Liver (tissue), 9 donors: Measurements from ENCODE around the gene CCDC192. TPM values are rescaled to one million over a fixed set of nuclear protein-coding genes. Genes with fewer than 3 reads are reported as not detected.

Source experiments
- DNase-seq: peaks from one replicate; pipeline ENCODE4 v3.0.0-alpha.2; 2017; ENCODE audit warnings: low spot score
- H3K27ac ChIP-seq, 2 donors: one replicate each; pipeline ENCODE4 v1.7.0; 2013; ENCODE audit warnings: inconsistent platforms in 2 of 2, low read length in 2 of 2, control low read depth in 1 of 2, low read depth in 1 of 2, mild to moderate bottlenecking in 1 of 2
- H3K27me3 ChIP-seq, 4 donors: one replicate each; pipeline versions ENCODE4 v1.6.1 to v1.7.0; 2013; ENCODE audit warnings: low read length in 3 of 4, inconsistent platforms in 1 of 4, mild to moderate bottlenecking in 1 of 4, moderate library complexity in 1 of 4; ENCODE audit not compliant: control insufficient read depth in 4 of 4, insufficient read depth in 4 of 4
- H3K36me3 ChIP-seq, 4 donors: one replicate each; pipeline versions ENCODE4 v1.6.1 to v1.7.0; 2013; ENCODE audit warnings: low read length in 3 of 4, mild to moderate bottlenecking in 3 of 4, low read depth in 1 of 4, moderate library complexity in 1 of 4; ENCODE audit not compliant: control insufficient read depth in 4 of 4, insufficient read depth in 3 of 4
- H3K4me1 ChIP-seq, 4 donors: one replicate each; pipeline versions ENCODE4 v1.6.1 to v1.7.0; 2013; ENCODE audit warnings: low read length in 3 of 4, mild to moderate bottlenecking in 3 of 4, moderate library complexity in 1 of 4; ENCODE audit not compliant: control insufficient read depth in 4 of 4, insufficient read depth in 4 of 4
- H3K4me3 ChIP-seq, 3 donors: one replicate each; pipeline versions ENCODE4 v1.6.1 to v1.7.0; 2013; ENCODE audit warnings: low read length in 3 of 3, control low read depth in 1 of 3, low read depth in 1 of 3, mild to moderate bottlenecking in 1 of 3
- H3K9ac ChIP-seq, 2 donors: one replicate each; pipeline ENCODE4 v1.7.0; 2013; ENCODE audit warnings: low read length in 2 of 2, mild to moderate bottlenecking in 2 of 2, moderate library complexity in 2 of 2, control low read depth in 1 of 2, low read depth in 1 of 2
- H3K9me3 ChIP-seq, 4 donors: one replicate each; pipeline versions ENCODE4 v1.6.1 to v1.7.0; 2013; ENCODE audit warnings: low read length in 3 of 4; ENCODE audit not compliant: control insufficient read depth in 4 of 4
- EGR1 ChIP-seq, 2 donors: IDR thresholded peaks; 2 replicates each; pipeline ENCODE4 v1.6.1; 2016 to 2018; ENCODE audit warnings: antibody characterized with exemption in 2 of 2, low read depth in 2 of 2
- FOXA1 ChIP-seq: IDR thresholded peaks from 2 replicates; pipeline ENCODE4 v1.6.1; 2016; ENCODE audit warnings: antibody characterized with exemption
- FOXA2 ChIP-seq: IDR thresholded peaks from 2 replicates; pipeline ENCODE4 v1.6.1; 2016; ENCODE audit warnings: antibody characterized with exemption
- GABPA ChIP-seq, 2 donors: IDR thresholded peaks in 1 of 2; conservative IDR thresholded peaks in 1 of 2; 2 replicates each; pipeline ENCODE4 v1.6.1; 2016; ENCODE audit warnings: antibody characterized with exemption in 2 of 2, mild to moderate bottlenecking in 1 of 2, moderate library complexity in 1 of 2
- HNF4A ChIP-seq, 2 donors: conservative IDR thresholded peaks; 2 replicates each; pipeline ENCODE4 v1.6.1; 2016; ENCODE audit warnings: antibody characterized with exemption in 2 of 2, mild to moderate bottlenecking in 2 of 2
- HNF4G ChIP-seq: IDR thresholded peaks from 2 replicates; pipeline ENCODE4 v1.6.1; 2016; ENCODE audit warnings: antibody characterized with exemption
- NR2F2 ChIP-seq: IDR thresholded peaks from 2 replicates; pipeline ENCODE4 v1.6.1; 2016; ENCODE audit warnings: antibody characterized with exemption
- RAD21 ChIP-seq, 2 donors: IDR thresholded peaks; 2 replicates each; pipeline ENCODE4 v1.6.1; 2016; ENCODE audit warnings: antibody characterized with exemption in 2 of 2, mild to moderate bottlenecking in 2 of 2
- RXRA ChIP-seq, 2 donors: IDR thresholded peaks; 2 replicates each; pipeline ENCODE4 v1.6.1; 2017 to 2018; ENCODE audit warnings: antibody characterized with exemption in 2 of 2, mild to moderate bottlenecking in 1 of 2
- SP1 ChIP-seq: IDR thresholded peaks from 2 replicates; pipeline ENCODE4 v1.6.1; 2018; ENCODE audit warnings: antibody characterized with exemption, mild to moderate bottlenecking
- TAF1 ChIP-seq: conservative IDR thresholded peaks from 2 replicates; pipeline ENCODE4 v1.6.1; 2016; ENCODE audit warnings: antibody characterized with exemption, mild to moderate bottlenecking
- YY1 ChIP-seq: IDR thresholded peaks from 2 replicates; pipeline ENCODE4 v1.6.1; 2016; ENCODE audit warnings: antibody characterized with exemption, mild to moderate bottlenecking
- WGBS: extraction: QIAGEN DNeasy Blood & Tissue Kit; methylation state at CpG from one replicate; pipeline ENCODE4 v1.1.7; 2013; 5-methylcytosine and 5-hydroxymethylcytosine counted together
- polyA plus RNA-seq, 2 donors: library from polyadenylated mRNA; stranded (reverse) in 1 of 2; unstranded in 1 of 2; fragments of 200-250 nt in 1 of 2; fragments of >200 nt in 1 of 2; fragmentation: Nextera tagmentation in 1 of 2; extraction: Ambion mirVana in 1 of 2; gene quantifications; one replicate each; pipeline versions ENCODE4 v1.2.1 to v1.2.3, GENCODE V29; 2013 to 2015
- total RNA-seq, 2 donors: library from RNA; depleted of rRNA; stranded (reverse); fragments of >200 nt; gene quantifications; one replicate each; pipeline ENCODE4 v1.2.3, GENCODE V29; 2014
- TF ChIP-seq, protein P1 (sequence below): fragments of 150-350 bp; IDR thresholded peaks from 2 replicates; pipeline ENCODE4 v1.5.1; 2017; ENCODE audit warnings: improper control_type of control experiment, low read depth, low read length; ENCODE audit not compliant: missing input control
- TF ChIP-seq, protein P2 (sequence below): IDR thresholded peaks from 2 replicates; pipeline ENCODE4 v1.6.1; 2016; ENCODE audit warnings: antibody characterized with exemption
- TF ChIP-seq, protein P3 (sequence below): IDR thresholded peaks from 2 replicates; pipeline ENCODE4 v1.6.1; 2016; ENCODE audit warnings: antibody characterized with exemption
- TF ChIP-seq, protein P4 (sequence below): IDR thresholded peaks from 2 replicates; pipeline ENCODE4 v1.6.1; 2016; ENCODE audit warnings: antibody characterized with exemption, mild to moderate bottlenecking
- TF ChIP-seq, protein P5 (sequence below): IDR thresholded peaks from 2 replicates; pipeline ENCODE4 v1.6.1; 2016; ENCODE audit warnings: antibody characterized with exemption
- donor health status: healthy.
- donor health status: healthy.
- donor health status: healthy.
- donor health status: healthy.
- donor health status: healthy.

The CCDC192 gene
- total and polyA plus RNA-seq, 4 donors, result not detected

DNA sequence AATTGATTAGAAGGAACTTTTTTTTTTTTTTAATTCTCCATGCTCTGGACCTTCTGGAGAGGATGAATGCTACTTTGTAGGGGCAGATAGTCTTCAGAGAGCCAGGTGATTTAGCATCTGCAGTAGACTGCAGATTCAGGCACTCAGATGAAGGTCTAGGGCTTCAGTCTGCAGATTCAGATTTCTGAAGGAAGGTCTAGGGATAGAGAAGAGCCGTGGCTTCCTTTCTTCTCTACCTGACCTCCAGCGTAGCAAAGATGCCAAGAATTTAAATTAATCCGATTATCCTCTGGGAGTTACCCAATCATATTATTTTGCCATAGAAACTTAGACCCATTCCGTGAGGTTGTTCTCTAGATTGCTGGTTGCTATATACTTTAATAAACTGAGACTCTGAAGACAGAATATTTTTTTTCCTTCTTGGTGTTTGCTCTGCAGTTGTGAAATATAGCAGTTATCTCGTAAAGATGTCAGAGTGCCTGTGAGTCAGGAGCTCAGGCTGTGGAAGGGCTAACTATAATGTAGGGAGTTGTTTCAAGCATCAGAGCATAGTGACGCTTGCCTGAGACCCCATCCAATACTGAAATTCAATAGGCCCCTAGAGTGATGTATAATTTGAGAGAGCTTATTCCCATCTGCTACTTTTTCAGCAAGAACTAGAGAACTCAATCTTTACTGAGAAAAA lies 247.7 kb downstream of the CCDC192 start (continued):
- TF ChIP-seq, protein P1, sequence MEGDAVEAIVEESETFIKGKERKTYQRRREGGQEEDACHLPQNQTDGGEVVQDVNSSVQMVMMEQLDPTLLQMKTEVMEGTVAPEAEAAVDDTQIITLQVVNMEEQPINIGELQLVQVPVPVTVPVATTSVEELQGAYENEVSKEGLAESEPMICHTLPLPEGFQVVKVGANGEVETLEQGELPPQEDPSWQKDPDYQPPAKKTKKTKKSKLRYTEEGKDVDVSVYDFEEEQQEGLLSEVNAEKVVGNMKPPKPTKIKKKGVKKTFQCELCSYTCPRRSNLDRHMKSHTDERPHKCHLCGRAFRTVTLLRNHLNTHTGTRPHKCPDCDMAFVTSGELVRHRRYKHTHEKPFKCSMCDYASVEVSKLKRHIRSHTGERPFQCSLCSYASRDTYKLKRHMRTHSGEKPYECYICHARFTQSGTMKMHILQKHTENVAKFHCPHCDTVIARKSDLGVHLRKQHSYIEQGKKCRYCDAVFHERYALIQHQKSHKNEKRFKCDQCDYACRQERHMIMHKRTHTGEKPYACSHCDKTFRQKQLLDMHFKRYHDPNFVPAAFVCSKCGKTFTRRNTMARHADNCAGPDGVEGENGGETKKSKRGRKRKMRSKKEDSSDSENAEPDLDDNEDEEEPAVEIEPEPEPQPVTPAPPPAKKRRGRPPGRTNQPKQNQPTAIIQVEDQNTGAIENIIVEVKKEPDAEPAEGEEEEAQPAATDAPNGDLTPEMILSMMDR, result no peak
- TF ChIP-seq TAF1 (no peak), YY1 (no peak), SP1 (no peak)

DNA sequence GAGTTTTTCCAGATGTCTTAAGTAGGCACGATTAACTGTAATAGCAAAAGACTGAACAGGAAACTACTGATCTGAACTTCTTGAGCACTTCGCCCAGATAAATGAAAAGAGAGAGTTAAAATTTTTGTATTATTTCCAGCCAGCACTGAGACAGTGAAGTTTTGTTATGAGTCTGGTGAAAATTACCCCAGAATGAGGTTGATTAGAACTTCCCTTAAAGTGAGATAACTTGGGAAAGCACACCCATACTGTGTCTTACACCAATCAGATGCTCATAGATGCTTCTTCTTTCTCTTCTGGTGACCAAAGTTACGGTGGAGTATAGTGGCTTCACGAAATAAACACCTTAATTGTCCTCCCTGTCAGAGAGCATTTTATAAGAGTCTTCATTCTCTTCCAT lies 248.6 kb downstream of the CCDC192 start:
- DNase-seq, result no peak
- TF ChIP-seq, protein P2, sequence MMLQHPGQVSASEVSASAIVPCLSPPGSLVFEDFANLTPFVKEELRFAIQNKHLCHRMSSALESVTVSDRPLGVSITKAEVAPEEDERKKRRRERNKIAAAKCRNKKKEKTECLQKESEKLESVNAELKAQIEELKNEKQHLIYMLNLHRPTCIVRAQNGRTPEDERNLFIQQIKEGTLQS, result no peak
- TF ChIP-seq RXRA (IDR thresholded peaks at IDR 0.05) (no peak), FOXA1 (no peak), EGR1 (IDR thresholded peaks at IDR 0.05; ENCODE audit: low read depth in 2 of 2) (no peak), FOXA2 (no peak), SP1 (no peak), HNF4A (conservative IDR thresholded peaks at IDR 0.05) (no peak), TAF1 (no peak), NR2F2 (no peak), GABPA (IDR thresholded peaks at IDR 0.05 in 1 of 2, conservative IDR thresholded peaks at IDR 0.05 in 1 of 2) (no peak), RAD21 (IDR thresholded peaks at IDR 0.05) (no peak), YY1 (no peak), HNF4G (no peak)
- TF ChIP-seq, protein P3, sequence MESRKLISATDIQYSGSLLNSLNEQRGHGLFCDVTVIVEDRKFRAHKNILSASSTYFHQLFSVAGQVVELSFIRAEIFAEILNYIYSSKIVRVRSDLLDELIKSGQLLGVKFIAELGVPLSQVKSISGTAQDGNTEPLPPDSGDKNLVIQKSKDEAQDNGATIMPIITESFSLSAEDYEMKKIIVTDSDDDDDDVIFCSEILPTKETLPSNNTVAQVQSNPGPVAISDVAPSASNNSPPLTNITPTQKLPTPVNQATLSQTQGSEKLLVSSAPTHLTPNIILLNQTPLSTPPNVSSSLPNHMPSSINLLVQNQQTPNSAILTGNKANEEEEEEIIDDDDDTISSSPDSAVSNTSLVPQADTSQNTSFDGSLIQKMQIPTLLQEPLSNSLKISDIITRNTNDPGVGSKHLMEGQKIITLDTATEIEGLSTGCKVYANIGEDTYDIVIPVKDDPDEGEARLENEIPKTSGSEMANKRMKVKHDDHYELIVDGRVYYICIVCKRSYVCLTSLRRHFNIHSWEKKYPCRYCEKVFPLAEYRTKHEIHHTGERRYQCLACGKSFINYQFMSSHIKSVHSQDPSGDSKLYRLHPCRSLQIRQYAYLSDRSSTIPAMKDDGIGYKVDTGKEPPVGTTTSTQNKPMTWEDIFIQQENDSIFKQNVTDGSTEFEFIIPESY, result no peak
- TF ChIP-seq, protein P4, sequence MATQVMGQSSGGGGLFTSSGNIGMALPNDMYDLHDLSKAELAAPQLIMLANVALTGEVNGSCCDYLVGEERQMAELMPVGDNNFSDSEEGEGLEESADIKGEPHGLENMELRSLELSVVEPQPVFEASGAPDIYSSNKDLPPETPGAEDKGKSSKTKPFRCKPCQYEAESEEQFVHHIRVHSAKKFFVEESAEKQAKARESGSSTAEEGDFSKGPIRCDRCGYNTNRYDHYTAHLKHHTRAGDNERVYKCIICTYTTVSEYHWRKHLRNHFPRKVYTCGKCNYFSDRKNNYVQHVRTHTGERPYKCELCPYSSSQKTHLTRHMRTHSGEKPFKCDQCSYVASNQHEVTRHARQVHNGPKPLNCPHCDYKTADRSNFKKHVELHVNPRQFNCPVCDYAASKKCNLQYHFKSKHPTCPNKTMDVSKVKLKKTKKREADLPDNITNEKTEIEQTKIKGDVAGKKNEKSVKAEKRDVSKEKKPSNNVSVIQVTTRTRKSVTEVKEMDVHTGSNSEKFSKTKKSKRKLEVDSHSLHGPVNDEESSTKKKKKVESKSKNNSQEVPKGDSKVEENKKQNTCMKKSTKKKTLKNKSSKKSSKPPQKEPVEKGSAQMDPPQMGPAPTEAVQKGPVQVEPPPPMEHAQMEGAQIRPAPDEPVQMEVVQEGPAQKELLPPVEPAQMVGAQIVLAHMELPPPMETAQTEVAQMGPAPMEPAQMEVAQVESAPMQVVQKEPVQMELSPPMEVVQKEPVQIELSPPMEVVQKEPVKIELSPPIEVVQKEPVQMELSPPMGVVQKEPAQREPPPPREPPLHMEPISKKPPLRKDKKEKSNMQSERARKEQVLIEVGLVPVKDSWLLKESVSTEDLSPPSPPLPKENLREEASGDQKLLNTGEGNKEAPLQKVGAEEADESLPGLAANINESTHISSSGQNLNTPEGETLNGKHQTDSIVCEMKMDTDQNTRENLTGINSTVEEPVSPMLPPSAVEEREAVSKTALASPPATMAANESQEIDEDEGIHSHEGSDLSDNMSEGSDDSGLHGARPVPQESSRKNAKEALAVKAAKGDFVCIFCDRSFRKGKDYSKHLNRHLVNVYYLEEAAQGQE, result no peak
- TF ChIP-seq, protein P1, result no peak
- TF ChIP-seq, protein P5, sequence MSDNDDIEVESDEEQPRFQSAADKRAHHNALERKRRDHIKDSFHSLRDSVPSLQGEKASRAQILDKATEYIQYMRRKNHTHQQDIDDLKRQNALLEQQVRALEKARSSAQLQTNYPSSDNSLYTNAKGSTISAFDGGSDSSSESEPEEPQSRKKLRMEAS, result no peak
- Histone ChIP-seq H3K9me3 (no peaks in the 10 kb centered on the region), H3K36me3 (no peaks in the 10 kb centered on the region), H3K4me3 (no peak overlapping the region), H3K4me1 (no peaks in the 10 kb centered on the region), H3K9ac (no peak overlapping the region), H3K27me3 (no peaks in the 10 kb centered on the region), H3K27ac (no peak overlapping the region)
- 89% methylated on average over 4 of the region's 4 CpGs for WGBS
